GM12878 (cell line): ENCODE measurements around the gene SNCB. TPM values are rescaled to one million over a fixed set of nuclear protein-coding genes. Genes with fewer than 3 reads are reported as not detected.

Source experiments
- BMI1 ChIP-seq: fragments of 450-650 bp; IDR thresholded peaks from 2 replicates; pipeline ENCODE4 v1.6.1; 2016; ENCODE audit warnings: mild to moderate bottlenecking, moderate library complexity, borderline replicate concordance
- CBX5 ChIP-seq: sonication (generic); IDR thresholded peaks from 2 replicates; pipeline ENCODE4 v1.6.1; 2016; ENCODE audit warnings: low read depth, moderate library complexity, mild to moderate bottlenecking, inconsistent platforms
- CEBPB ChIP-seq, 2 experiments: fragments of 150-350 bp in 1 of 2; IDR thresholded peaks; 2 replicates each; pipeline ENCODE4 v1.6.1; 2012 to 2014; ENCODE audit warnings: low read depth in 2 of 2, low read length in 2 of 2, borderline replicate concordance in 1 of 2, inconsistent platforms in 1 of 2
- CHD1 ChIP-seq: IDR thresholded peaks from 2 replicates; pipeline ENCODE4 v1.6.1; 2012; ENCODE audit warnings: low read depth, low read length, improper control_type of control experiment
- CREM ChIP-seq: IDR thresholded peaks from 2 replicates; pipeline ENCODE4 v1.6.1; 2014; ENCODE audit warnings: antibody characterized with exemption, low read depth
- EP300 ChIP-seq, 2 experiments: fragments of 150-350 bp in 1 of 2; IDR thresholded peaks; 2 replicates each; pipeline ENCODE4 v1.6.1; 2011 to 2012; ENCODE audit warnings: low read depth in 2 of 2, low read length in 2 of 2, borderline replicate concordance in 1 of 2, improper control_type of control experiment in 1 of 2, inconsistent platforms in 1 of 2; ENCODE audit not compliant: control insufficient read depth in 1 of 2
- LARP7 ChIP-seq: fragments of 450-650 bp; IDR thresholded peaks from 2 replicates; pipeline ENCODE4 v1.6.1; 2017; ENCODE audit warnings: mild to moderate bottlenecking
- MTA3 ChIP-seq: IDR thresholded peaks from 2 replicates; pipeline ENCODE4 v1.6.1; 2012; ENCODE audit warnings: low read length, inconsistent platforms, borderline replicate concordance
- MYC ChIP-seq: IDR thresholded peaks from 2 replicates; pipeline ENCODE4 v1.6.1; 2011; ENCODE audit warnings: mild to moderate bottlenecking, low read length, moderate library complexity, inconsistent platforms; ENCODE audit not compliant: insufficient read depth, insufficient replicate concordance, insufficient read length, severe bottlenecking
- NFIC ChIP-seq: IDR thresholded peaks from 2 replicates; pipeline ENCODE4 v1.6.1; 2012; ENCODE audit warnings: low read depth, mild to moderate bottlenecking, inconsistent platforms, low read length, moderate library complexity
- NR2C1 ChIP-seq: fragments of 450-650 bp; IDR thresholded peaks from 2 replicates; pipeline ENCODE4 v1.6.1; 2017; ENCODE audit warnings: antibody characterized with exemption, mild to moderate bottlenecking, moderate library complexity
- POLR2A ChIP-seq: IDR thresholded peaks from 2 replicates; pipeline ENCODE4 v1.6.1; 2011; ENCODE audit warnings: low read depth, mild to moderate bottlenecking, low read length
- POLR2AphosphoS2 ChIP-seq: IDR thresholded peaks from 2 replicates; pipeline ENCODE4 v1.6.1; 2011; ENCODE audit warnings: low read depth, mild to moderate bottlenecking, low read length, improper control_type of control experiment, moderate library complexity
- RAD51 ChIP-seq: fragments of 450-650 bp; IDR thresholded peaks from 2 replicates; pipeline ENCODE4 v1.6.1; 2016; ENCODE audit warnings: moderate library complexity, mild to moderate bottlenecking, inconsistent platforms
- RFX5 ChIP-seq: IDR thresholded peaks from 2 replicates; pipeline ENCODE4 v1.6.1; 2011; ENCODE audit warnings: low read depth, low read length, improper control_type of control experiment
- RUNX3 ChIP-seq: IDR thresholded peaks from 2 replicates; pipeline ENCODE4 v1.6.1; 2012; ENCODE audit warnings: low read length, inconsistent platforms
- SMAD1 ChIP-seq: fragments of 450-650 bp; IDR thresholded peaks from 2 replicates; pipeline ENCODE4 v1.6.1; 2018; ENCODE audit warnings: mild to moderate bottlenecking, low read depth; ENCODE audit not compliant: partially characterized antibody
- SMARCA5 ChIP-seq: fragments of 450-650 bp; IDR thresholded peaks from 2 replicates; pipeline ENCODE4 v1.6.1; 2017; ENCODE audit warnings: mild to moderate bottlenecking
- STAT1 ChIP-seq: fragments of 450-650 bp; conservative IDR thresholded peaks from 2 replicates; pipeline ENCODE4 v1.6.1; 2014; ENCODE audit warnings: antibody characterized with exemption, mild to moderate bottlenecking
- TCF3 ChIP-seq: IDR thresholded peaks from 2 replicates; pipeline ENCODE4 v1.6.1; 2012; ENCODE audit warnings: low read depth, mild to moderate bottlenecking, low read length, borderline replicate concordance; ENCODE audit not compliant: insufficient read depth
- TCF7 ChIP-seq: IDR thresholded peaks from 2 replicates; pipeline ENCODE4 v1.6.1; 2014; ENCODE audit warnings: antibody characterized with exemption, borderline replicate concordance
- ZNF217 ChIP-seq: fragments of 450-650 bp; IDR thresholded peaks from 2 replicates; pipeline ENCODE4 v1.6.1; 2017; ENCODE audit warnings: antibody characterized with exemption, mild to moderate bottlenecking
- ZSCAN29 ChIP-seq: fragments of 450-650 bp; IDR thresholded peaks from 2 replicates; pipeline ENCODE4 v1.6.1; 2017; ENCODE audit warnings: mild to moderate bottlenecking, moderate library complexity
- polyA plus RNA-seq, 11 experiments: library from polyadenylated mRNA; depleted of rRNA in 4 of 11; unstranded in 6 of 11; stranded (reverse) in 5 of 11; fragments of >200 nt; fragmentation: Nextera tagmentation in 4 of 11; fragmentation: Illumina TruSeq in 1 of 11; extraction: Ambion mirVana in 4 of 11; extraction: Trizol in 1 of 11; gene quantifications; 1 replicate in 1 of 11; 2 replicates in 10 of 11; pipeline versions ENCODE4 v1.2.1 to v1.2.3, GENCODE V29; 2011 to 2016; ENCODE audit warnings: inconsistent platforms in 2 of 11, missing spikeins in 2 of 11, low read depth in 1 of 11
- total RNA-seq, 4 experiments: library from RNA; depleted of rRNA in 3 of 4; stranded (reverse); fragments of >200 nt in 3 of 4; fragmentation: Illumina TruSeq in 1 of 4; extraction: Trizol in 1 of 4; gene quantifications; 2 replicates each; pipeline versions ENCODE4 v1.2.1 to v1.2.3, GENCODE V29; 2013 to 2021
- TF ChIP-seq, protein P1 (sequence below): IDR thresholded peaks from 2 replicates; pipeline ENCODE4 v1.6.1; 2011; ENCODE audit warnings: low read depth, mild to moderate bottlenecking, low read length, moderate library complexity, borderline replicate concordance; ENCODE audit errors: extremely low read depth
- TF ChIP-seq, protein P2 (sequence below): fragments of 450-650 bp; IDR thresholded peaks from 2 replicates; pipeline ENCODE4 v1.6.1; 2017; ENCODE audit warnings: mild to moderate bottlenecking, low read depth, inconsistent platforms; ENCODE audit not compliant: poor library complexity, severe bottlenecking
- TF ChIP-seq, protein P3 (sequence below): IDR thresholded peaks from 2 replicates; pipeline ENCODE4 v1.6.1; 2012; ENCODE audit warnings: low read depth, low read length, improper control_type of control experiment
- TF ChIP-seq, protein P4 (sequence below): IDR thresholded peaks from 2 replicates; pipeline ENCODE4 v1.6.1; 2011; ENCODE audit warnings: borderline replicate concordance, low read depth, mild to moderate bottlenecking, moderate library complexity, low read length; ENCODE audit not compliant: insufficient read depth, poor library complexity, severe bottlenecking

SNCB gene
- total and polyA plus RNA-seq, 10 of the 15 experiments (the other 5 are each of a cell fraction or from before 2014, with no cell fraction given) = 0.75 TPM; not detected in 9

DNA sequence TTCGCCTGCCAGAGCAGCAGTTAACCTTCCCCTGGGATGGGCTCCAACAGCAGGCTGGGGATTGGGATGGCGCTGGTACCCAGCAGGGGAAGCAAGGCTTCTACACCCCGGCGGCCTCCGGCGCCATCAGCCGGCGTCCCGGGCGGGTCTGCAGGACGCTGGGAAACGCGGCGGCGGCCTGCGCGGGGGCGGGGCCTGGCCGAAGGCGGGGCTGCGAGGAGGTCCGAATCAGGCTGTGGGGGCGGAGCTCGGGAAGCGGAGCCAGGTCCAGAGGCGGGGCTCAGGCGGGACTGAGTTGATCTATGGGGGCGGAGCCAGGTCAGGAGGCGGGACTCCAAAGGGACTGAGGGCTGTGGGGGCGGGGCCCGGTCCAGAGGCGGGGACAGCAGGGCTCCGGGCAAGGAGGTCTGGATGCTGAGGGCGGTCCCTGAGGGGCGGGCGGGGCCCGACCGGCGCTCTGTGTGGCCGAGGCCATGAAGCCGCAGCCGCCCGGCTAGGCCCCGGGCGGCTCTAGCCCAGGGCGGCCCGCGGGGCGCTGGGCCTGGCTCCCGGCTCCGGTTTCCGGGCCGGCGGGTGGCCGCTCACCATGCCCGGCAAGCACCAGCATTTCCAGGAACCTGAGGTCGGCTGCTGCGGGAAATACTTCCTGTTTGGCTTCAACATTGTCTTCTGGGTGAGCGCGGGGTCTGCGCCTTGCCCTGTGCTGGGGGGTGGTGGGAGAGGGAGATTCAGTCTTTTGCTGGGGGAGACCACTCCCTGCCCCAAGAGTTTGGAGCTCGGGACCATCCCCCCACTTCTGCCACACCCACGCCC is 16.9 kb upstream of the SNCB start, which contains the start of gene TSPAN17 (continued):
- no peak for TF ChIP-seq ZNF217
- TF ChIP-seq RAD51 = no peak
- peak; percentile 33; the same call in 1 of the 2 replicates for TF ChIP-seq SMARCA5
- TF ChIP-seq CBX5 = no peak
- no peak for TF ChIP-seq CREM
- TF ChIP-seq MTA3 = no peak
- peak; percentile 97 for TF ChIP-seq POLR2A
- peak; percentile 13; the same call in 1 of the 2 replicates for TF ChIP-seq RUNX3
- no peak for TF ChIP-seq POLR2AphosphoS2
- no peak for TF ChIP-seq BMI1
- TF ChIP-seq LARP7 = peak; percentile 67
- TF ChIP-seq, protein P1, sequence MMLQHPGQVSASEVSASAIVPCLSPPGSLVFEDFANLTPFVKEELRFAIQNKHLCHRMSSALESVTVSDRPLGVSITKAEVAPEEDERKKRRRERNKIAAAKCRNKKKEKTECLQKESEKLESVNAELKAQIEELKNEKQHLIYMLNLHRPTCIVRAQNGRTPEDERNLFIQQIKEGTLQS = no peak
- 0 out of 2 replicates have a peak, but pooled peaks have one; percentile 18 for TF ChIP-seq RFX5
- TF ChIP-seq ZSCAN29 = no peak
- TF ChIP-seq, protein P2, sequence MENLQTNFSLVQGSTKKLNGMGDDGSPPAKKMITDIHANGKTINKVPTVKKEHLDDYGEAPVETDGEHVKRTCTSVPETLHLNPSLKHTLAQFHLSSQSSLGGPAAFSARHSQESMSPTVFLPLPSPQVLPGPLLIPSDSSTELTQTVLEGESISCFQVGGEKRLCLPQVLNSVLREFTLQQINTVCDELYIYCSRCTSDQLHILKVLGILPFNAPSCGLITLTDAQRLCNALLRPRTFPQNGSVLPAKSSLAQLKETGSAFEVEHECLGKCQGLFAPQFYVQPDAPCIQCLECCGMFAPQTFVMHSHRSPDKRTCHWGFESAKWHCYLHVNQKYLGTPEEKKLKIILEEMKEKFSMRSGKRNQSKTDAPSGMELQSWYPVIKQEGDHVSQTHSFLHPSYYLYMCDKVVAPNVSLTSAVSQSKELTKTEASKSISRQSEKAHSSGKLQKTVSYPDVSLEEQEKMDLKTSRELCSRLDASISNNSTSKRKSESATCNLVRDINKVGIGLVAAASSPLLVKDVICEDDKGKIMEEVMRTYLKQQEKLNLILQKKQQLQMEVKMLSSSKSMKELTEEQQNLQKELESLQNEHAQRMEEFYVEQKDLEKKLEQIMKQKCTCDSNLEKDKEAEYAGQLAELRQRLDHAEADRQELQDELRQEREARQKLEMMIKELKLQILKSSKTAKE = no peak
- no peak for TF ChIP-seq CHD1
- 0 out of 2 replicates have a peak, but pooled peaks have one; percentile 47 for TF ChIP-seq TCF3
- TF ChIP-seq, protein P3, sequence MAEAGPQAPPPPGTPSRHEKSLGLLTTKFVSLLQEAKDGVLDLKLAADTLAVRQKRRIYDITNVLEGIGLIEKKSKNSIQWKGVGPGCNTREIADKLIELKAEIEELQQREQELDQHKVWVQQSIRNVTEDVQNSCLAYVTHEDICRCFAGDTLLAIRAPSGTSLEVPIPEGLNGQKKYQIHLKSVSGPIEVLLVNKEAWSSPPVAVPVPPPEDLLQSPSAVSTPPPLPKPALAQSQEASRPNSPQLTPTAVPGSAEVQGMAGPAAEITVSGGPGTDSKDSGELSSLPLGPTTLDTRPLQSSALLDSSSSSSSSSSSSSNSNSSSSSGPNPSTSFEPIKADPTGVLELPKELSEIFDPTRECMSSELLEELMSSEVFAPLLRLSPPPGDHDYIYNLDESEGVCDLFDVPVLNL = no peak
- TF ChIP-seq SMAD1 = no peak
- 0 out of 2 replicates have a peak, but pooled peaks have one; percentile 31 for TF ChIP-seq NR2C1
- TF ChIP-seq NFIC = no peak
- TF ChIP-seq EP300 (IDR thresholded peaks at IDR 0.05; ENCODE audit: borderline replicate concordance in 1 of 2, control insufficient read depth in 1 of 2, low read depth in 2 of 2, low read length in 2 of 2) = no peak
- TF ChIP-seq STAT1 = no peak
- no peak for TF ChIP-seq TCF7
- TF ChIP-seq, protein P4, sequence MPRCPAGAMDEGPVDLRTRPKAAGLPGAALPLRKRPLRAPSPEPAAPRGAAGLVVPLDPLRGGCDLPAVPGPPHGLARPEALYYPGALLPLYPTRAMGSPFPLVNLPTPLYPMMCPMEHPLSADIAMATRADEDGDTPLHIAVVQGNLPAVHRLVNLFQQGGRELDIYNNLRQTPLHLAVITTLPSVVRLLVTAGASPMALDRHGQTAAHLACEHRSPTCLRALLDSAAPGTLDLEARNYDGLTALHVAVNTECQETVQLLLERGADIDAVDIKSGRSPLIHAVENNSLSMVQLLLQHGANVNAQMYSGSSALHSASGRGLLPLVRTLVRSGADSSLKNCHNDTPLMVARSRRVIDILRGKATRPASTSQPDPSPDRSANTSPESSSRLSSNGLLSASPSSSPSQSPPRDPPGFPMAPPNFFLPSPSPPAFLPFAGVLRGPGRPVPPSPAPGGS = no peak
- TF ChIP-seq CEBPB (IDR thresholded peaks at IDR 0.05; ENCODE audit: borderline replicate concordance in 1 of 2, low read depth in 2 of 2, low read length in 2 of 2) = no peak
- TF ChIP-seq MYC = no peak
